ENCODE results near the gene LAGE3.

Gene LAGE3

DNA sequence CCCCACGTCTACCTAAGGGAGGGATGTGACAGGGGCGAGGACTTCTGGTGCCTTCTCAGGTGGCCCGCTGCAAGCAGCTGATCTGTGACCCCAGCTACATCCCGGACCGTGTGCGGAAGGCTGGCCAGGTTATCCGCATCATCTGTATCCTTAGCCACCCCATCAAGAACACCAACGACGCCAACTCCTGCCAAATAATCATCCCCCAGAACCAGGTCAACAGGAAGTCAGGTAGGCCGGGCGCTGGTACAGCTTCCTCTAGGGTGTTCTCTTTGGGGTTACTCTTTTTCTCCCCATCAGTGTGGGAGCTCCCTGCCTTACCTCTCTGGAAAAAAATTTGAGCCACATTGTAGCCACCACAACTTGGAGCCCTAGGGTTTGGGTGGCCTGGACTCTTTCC lies 37.5 kb downstream of the LAGE3 start:
- TF ChIP-seq, protein P1, sequence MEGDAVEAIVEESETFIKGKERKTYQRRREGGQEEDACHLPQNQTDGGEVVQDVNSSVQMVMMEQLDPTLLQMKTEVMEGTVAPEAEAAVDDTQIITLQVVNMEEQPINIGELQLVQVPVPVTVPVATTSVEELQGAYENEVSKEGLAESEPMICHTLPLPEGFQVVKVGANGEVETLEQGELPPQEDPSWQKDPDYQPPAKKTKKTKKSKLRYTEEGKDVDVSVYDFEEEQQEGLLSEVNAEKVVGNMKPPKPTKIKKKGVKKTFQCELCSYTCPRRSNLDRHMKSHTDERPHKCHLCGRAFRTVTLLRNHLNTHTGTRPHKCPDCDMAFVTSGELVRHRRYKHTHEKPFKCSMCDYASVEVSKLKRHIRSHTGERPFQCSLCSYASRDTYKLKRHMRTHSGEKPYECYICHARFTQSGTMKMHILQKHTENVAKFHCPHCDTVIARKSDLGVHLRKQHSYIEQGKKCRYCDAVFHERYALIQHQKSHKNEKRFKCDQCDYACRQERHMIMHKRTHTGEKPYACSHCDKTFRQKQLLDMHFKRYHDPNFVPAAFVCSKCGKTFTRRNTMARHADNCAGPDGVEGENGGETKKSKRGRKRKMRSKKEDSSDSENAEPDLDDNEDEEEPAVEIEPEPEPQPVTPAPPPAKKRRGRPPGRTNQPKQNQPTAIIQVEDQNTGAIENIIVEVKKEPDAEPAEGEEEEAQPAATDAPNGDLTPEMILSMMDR (IDR thresholded peaks at IDR 0.05; ENCODE audit: insufficient read depth, low read depth, low read length, missing control alignments) = no peak
- no peak for DNase-seq (ENCODE audit: low read depth)
- H3K4me3 ChIP-seq (ENCODE audit: low read depth, low read length) = no peak overlapping the region

DNA sequence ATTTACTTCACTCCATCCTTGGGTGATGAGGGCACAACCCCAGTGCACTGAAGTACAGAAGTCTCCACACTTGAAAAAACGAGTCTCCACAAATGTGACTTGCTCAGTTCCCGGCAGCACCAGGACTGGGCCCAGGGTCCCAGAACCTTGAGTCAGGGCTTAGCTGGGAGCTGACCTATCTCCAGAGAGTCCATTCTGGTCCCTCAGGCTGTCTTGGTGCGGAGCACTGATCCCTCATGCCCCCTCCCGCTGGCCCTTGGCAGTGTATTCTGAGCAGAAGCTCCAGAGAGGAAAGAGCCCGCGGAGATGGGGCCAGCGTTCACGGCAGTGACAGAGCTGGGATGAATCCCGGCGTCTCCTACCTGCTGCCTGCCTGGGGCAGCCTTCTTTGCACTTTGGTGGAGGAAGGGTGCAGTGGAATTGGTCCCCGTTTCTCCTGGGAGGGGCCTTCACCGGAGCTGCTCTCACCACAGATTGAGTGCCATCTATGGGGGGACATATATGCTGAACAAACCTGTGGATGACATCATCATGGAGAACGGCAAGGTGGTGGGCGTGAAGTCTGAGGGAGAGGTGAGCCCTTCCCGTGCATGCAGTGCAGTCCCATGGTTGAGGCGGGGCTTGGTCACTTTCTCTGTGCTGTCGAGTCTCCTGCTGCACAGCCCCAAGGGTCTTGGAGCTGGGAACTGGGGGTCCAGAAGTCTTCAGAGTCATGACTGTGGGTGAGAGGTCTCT lies 38.3 kb downstream of the LAGE3 start:
- DNase-seq (ENCODE audit: low read depth) = no peak
- no peak overlapping the region for H3K4me3 ChIP-seq (ENCODE audit: low read depth, low read length)
- TF ChIP-seq, protein P1 (IDR thresholded peaks at IDR 0.05; ENCODE audit: insufficient read depth, low read depth, low read length, missing control alignments) = no peak

DNA sequence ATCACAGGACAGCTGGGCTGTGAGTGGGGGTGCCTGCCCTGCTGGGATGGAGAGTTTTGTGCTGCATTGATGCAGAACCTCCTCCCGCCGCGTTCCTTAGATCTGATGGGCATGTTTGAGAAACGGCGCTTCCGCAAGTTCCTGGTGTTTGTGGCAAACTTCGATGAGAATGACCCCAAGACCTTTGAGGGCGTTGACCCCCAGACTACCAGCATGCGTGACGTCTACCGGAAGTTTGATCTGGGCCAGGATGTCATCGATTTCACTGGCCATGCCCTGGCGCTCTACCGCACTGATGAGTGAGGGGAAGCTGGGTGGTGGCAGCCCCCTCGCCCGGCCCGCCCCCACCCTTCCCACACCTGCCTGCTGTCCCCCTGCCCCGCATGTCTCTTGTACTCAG lies 39.2 kb downstream of the LAGE3 start:
- no peak overlapping the region for H3K4me3 ChIP-seq (ENCODE audit: low read depth, low read length)
- TF ChIP-seq, protein P1 (IDR thresholded peaks at IDR 0.05; ENCODE audit: insufficient read depth, low read depth, low read length, missing control alignments) = no peak
- DNase-seq (ENCODE audit: low read depth) = no peak

DNA sequence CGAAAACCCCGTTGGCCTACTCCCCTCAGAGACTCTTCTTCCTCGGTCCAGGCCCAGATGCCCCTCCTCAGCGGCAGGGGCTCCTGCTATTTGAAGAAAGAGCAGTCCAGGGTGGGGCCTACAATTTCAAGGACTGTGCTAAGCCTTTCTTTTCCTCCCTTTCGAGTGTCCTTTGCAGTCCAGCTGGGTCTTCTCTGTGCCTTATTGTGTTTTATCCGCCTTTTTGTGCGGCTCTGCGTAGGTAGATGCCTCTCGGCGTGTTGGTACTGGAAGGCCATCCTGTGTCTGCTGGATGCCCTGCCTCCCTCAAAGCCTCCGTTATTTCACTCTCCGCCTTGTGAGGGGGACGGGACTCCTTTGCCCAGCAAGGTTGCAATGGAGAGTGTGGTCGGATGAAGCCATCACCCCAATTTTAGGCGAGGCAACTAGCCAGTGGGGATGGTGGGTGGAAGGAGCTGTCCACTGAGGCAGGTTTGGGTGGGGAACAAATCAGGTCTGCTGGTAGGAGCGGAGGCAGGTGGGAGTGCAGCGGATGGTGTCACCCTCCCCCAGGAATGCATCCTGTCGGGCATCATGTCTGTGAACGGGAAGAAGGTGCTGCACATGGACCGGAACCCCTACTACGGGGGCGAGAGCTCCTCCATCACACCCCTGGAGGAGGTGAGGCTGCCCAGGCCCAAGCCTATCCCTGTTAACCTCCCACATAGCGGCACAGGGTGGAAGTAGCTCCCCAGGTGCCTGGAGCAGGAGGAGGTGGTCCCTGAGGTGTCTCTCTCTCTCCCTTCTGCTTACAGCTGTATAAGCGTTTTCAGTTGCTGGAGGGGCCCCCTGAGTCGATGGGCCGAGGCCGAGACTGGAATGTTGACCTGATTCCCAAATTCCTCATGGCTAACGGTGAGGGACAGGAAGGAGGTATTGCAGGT lies 40.8 kb downstream of the LAGE3 start:
- H3K4me3 ChIP-seq (ENCODE audit: low read depth, low read length) = peak overlapping the region; percentile 73
- no peak for DNase-seq (ENCODE audit: low read depth)
- TF ChIP-seq, protein P1 (IDR thresholded peaks at IDR 0.05; ENCODE audit: insufficient read depth, low read depth, low read length, missing control alignments) = no peak

DNA sequence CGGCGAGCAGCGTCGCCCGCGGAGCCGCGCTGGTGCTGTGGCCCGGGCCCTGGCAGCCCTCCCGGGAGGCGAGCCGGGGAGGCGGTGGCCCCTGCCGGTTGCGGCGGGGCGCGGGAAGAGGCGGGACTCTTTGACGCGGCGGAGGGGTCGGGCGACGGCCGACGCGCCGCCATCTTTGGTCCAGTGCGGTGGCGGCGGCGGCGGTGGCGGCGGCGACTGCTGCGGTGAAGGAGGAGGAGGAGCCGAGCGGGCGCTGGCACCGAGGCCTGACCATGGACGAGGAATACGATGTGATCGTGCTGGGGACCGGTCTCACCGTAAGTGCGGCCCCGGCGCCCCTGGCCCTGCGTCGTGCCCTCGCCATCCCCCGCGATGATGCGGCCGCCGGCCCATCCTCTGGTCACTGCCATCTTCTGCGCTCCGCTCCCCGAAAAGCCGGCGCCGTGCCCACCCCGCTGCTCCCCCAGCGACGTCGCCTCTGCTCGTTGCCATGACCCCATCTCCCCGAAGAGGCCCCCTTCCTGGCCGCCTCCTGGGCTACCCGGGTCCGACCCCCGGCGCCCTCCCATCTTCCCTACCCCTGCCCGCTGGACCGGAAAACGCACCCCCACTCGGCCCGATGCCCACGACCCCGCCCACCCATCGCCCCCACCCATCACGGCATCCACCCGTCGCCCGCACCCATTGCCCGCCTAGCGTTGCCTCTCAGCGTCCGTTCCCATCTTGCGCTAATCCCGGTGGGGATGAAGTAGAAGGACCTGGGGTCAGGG lies 41.9 kb downstream of the LAGE3 start, which contains the start of gene GDI1:
TSS of gene GDI1 (plus strand) at position 172 of the 770 bp plus-strand sequence. CDS start at position 273, 101 bp downstream.
- peak; percentile 70 for DNase-seq (ENCODE audit: low read depth)
- peak within 1 kb of the TSS; percentile 73 for H3K4me3 ChIP-seq (ENCODE audit: low read depth, low read length)
- TF ChIP-seq, protein P1 (IDR thresholded peaks at IDR 0.05; ENCODE audit: insufficient read depth, low read depth, low read length, missing control alignments) = no peak

DNA sequence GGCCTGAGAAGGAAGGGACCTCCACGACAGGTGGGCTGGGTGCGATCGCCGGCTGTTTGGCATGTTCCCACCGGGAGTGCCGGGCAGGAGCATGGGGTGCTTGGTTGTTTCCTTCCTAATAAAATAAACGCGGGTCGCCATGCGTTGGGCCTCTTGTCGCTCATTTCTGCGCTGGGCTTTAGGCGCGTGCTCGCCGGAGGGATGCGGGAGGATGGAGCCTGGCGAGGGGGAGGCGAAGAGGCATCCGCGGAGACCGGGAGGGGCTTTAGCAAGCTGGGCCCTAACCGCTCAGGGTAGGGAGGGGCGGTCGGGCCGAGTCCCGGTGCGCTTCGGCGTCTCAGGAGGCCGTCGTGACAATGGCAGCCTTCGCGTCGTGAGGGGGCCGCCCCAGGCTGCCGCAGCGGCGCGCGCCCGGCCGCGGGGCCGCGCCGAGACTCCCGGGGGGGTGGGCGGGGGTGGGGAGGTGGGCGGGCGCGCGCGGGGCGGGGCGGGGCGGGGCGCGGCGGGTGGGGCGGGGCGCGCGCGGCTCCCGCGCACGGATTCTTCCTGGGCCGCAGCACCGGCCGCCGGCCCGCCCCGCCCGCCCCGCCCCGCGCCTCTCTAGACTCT lies 42.6 kb downstream of the LAGE3 start:
- peak; percentile 61 for DNase-seq (ENCODE audit: low read depth)
- peak overlapping the region; percentile 73 for H3K4me3 ChIP-seq (ENCODE audit: low read depth, low read length)
- TF ChIP-seq, protein P1 (IDR thresholded peaks at IDR 0.05; ENCODE audit: insufficient read depth, low read depth, low read length, missing control alignments) = no peak

Data from GM12865 (cell line).